DND-41 (cell line): Measurements from ENCODE around the gene ABHD6.
"Not testable (repeated sequence)": the region's sequence is repeated elsewhere in the genome, so short reads cannot be mapped to it uniquely, and the experiment has no call there.

ENCODE experiments used
- ATAC-seq: fragments of 200-7000 bp; cut with Tn5 transposase; 3 replicates; pipeline ENCODE4 v1.9.1; 2021; ENCODE audit warnings: low read depth; ENCODE audit not compliant: insufficient read depth
- DNase-seq: peaks from one replicate; pipeline ENCODE4 v3.0.0-alpha.2; 2020
- H2AFZ ChIP-seq: 2 replicates; pipeline ENCODE4 v1.6.0; 2012; ENCODE audit warnings: low read depth, low read length
- H3K27ac ChIP-seq: 2 replicates; pipeline ENCODE4 v1.5.1; 2012; ENCODE audit warnings: low read length, inconsistent platforms
- H3K27me3 ChIP-seq: fragments of 200-600 bp; sonication (generic); 2 replicates; pipeline ENCODE4 v1.6.0; 2012; ENCODE audit warnings: low read length, mild to moderate bottlenecking, inconsistent platforms; ENCODE audit not compliant: insufficient read depth, poor library complexity
- H3K36me3 ChIP-seq: 2 replicates; pipeline ENCODE4 v1.5.1; 2012; ENCODE audit warnings: low read length, inconsistent platforms; ENCODE audit not compliant: insufficient read depth
- H3K4me1 ChIP-seq: 2 replicates; pipeline ENCODE4 v1.5.1; 2012; ENCODE audit warnings: mild to moderate bottlenecking, low read length; ENCODE audit not compliant: insufficient read depth
- H3K4me2 ChIP-seq: 2 replicates; pipeline ENCODE4 v1.6.0; 2012; ENCODE audit warnings: mild to moderate bottlenecking, moderate library complexity, low read length, inconsistent platforms; ENCODE audit not compliant: insufficient read depth
- H3K4me3 ChIP-seq, 2 experiments: fragments of 200-600 bp in 1 of 2; shearing (Covaris generic) in 1 of 2; 2 replicates each; pipeline ENCODE4 v1.5.1; 2012 to 2016; ENCODE audit warnings: inconsistent platforms in 2 of 2, low read length in 2 of 2, mild to moderate bottlenecking in 2 of 2, low read depth in 1 of 2, moderate library complexity in 1 of 2
- H3K79me2 ChIP-seq: 2 replicates; pipeline ENCODE4 v1.6.0; 2012; ENCODE audit warnings: low read length, inconsistent platforms; ENCODE audit not compliant: insufficient read depth
- H3K9ac ChIP-seq: 2 replicates; pipeline ENCODE4 v1.6.0; 2012; ENCODE audit warnings: low read depth, mild to moderate bottlenecking, inconsistent platforms, low read length, moderate library complexity
- H3K9me3 ChIP-seq: 2 replicates; pipeline ENCODE4 v1.5.1; 2012; ENCODE audit warnings: low read length, moderate library complexity, mild to moderate bottlenecking, inconsistent platforms; ENCODE audit not compliant: insufficient read depth, severe bottlenecking
- H4K20me1 ChIP-seq: 2 replicates; pipeline ENCODE4 v1.6.0; 2012; ENCODE audit warnings: low read length; ENCODE audit not compliant: insufficient read depth
- CTCF ChIP-seq: IDR thresholded peaks from 2 replicates; pipeline ENCODE4 v1.5.1; 2012; ENCODE audit warnings: borderline replicate concordance, low read length, moderate library complexity, mild to moderate bottlenecking; ENCODE audit not compliant: poor library complexity, severe bottlenecking; ENCODE audit errors: extremely low read depth
- EZH2 ChIP-seq: IDR thresholded peaks from 3 replicates; pipeline ENCODE4 v1.6.1; 2012; ENCODE audit warnings: borderline replicate concordance, low read depth, mild to moderate bottlenecking, moderate library complexity, low read length, inconsistent platforms; ENCODE audit not compliant: severe bottlenecking

Gene ABHD6

DNA sequence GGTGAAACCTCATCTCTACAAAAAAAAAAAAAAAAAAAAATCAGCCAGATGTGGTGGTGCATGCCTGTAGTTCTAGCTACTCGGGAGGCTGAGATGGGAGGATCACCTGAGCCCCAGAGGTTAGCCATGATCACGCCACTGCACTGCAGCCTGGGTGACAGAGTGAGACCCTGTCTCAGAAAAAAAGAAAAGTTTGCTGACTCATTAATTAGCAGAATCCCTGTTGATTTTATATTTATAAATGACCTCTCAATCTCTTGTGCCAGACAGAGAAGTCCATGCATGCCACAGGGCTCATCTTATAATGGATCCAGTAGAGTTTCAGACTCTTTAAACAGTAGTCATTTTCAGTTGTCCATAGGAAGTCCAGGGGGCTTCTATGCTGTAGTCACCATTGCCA, 32.9 kb downstream of the ABHD6 start:
- Histone ChIP-seq H4K20me1 (no peaks in the 10 kb centered on the region), H3K27ac (no peak overlapping the region), H3K4me1 (no peaks in the 10 kb centered on the region), H2AFZ (no peak overlapping the region), H3K9me3 (no peaks in the 10 kb centered on the region), H3K4me3 (no peak overlapping the region), H3K4me2 (no peak overlapping the region), H3K27me3 (no peaks in the 10 kb centered on the region), H3K36me3 (no peaks in the 10 kb centered on the region), H3K79me2 (no peaks in the 10 kb centered on the region), H3K9ac (no peak overlapping the region)
- TF ChIP-seq EZH2 (no peak), CTCF (no peak)
- no peak for ATAC-seq
- no peak for DNase-seq

DNA sequence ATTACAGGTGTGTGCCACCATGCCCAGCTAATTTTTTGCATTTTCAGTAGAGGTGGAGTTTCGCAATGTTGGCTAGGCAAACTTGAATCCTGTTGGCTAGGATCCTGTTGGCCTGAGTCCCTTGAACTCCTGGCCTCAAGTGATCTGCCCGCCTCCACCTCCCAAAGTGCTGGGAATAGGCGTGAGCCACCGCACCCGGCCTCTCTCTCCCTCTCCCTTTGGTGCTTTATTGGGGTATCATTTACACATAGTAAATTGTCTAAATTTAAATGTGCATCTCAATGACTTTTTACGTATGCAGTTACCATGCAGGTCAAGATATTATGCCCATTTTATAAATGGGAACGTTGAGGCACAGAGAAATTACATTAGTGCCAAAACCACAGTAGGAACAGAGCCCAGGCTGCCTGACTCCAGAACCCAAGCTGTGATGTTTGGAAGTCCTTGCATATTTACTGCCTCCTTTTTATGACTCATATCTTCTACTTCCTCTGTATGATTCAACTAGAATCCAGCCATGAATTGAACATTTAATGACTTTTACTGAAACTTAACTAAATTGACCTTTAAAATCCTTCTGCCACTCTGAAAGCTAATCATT, 34.4 kb downstream of the ABHD6 start:
- H3K27ac ChIP-seq: no peak overlapping the region
- H3K4me3 ChIP-seq: no peak overlapping the region
- no peak for DNase-seq
- ATAC-seq: no peak
- H3K9me3 ChIP-seq: no peaks in the 10 kb centered on the region
- TF ChIP-seq CTCF: no peak
- H3K4me1 ChIP-seq: no peaks in the 10 kb centered on the region
- H3K9ac ChIP-seq: no peak overlapping the region
- H3K79me2 ChIP-seq: no peaks in the 10 kb centered on the region
- no peaks in the 10 kb centered on the region for H4K20me1 ChIP-seq
- H2AFZ ChIP-seq: no peak overlapping the region
- H3K27me3 ChIP-seq: no peaks in the 10 kb centered on the region
- H3K4me2 ChIP-seq: no peak overlapping the region
- H3K36me3 ChIP-seq: no peaks in the 10 kb centered on the region

GRCh38 chr3:58272891-58273290, 35.3 kb downstream of the ABHD6 start:
- Histone ChIP-seq H3K36me3 (no peaks in the 10 kb centered on the region), H4K20me1 (no peaks in the 10 kb centered on the region), H3K4me2 (no peak overlapping the region), H3K27me3 (no peaks in the 10 kb centered on the region), H2AFZ (no peak overlapping the region), H3K27ac (no peak overlapping the region), H3K4me1 (no peaks in the 10 kb centered on the region), H3K4me3 (no peak overlapping the region), H3K9ac (no peak overlapping the region), H3K79me2 (no peaks in the 10 kb centered on the region), H3K9me3 (no peaks in the 10 kb centered on the region)
- ATAC-seq: no peak
- DNase-seq: no peak
- TF ChIP-seq EZH2 (no peak), CTCF (no peak)

DNA sequence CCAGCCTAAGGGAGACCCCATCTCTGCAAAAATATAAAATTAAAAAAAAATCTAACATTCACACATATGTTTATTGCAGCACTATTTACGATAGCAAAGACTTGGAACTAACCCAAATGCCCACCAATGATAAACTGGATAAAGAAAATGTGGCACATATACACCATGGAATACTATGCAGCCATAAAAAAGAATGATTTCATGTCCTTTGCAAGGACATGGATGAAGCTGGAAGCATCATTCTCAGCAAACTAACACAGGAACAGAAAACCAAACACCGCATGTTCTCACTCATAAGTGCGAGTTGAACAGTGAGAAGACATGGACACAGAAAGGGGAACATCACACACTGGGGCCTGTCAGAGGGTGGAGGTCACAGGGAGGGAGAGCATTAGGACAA, 35.8 kb downstream of the ABHD6 start:
- not testable (repeated sequence) for H3K79me2 ChIP-seq, H3K9ac ChIP-seq, H3K27ac ChIP-seq, H3K27me3 ChIP-seq, H3K9me3 ChIP-seq, H3K4me2 ChIP-seq, H3K36me3 ChIP-seq, H2AFZ ChIP-seq, ATAC-seq, H3K4me1 ChIP-seq, H3K4me3 ChIP-seq, DNase-seq, H4K20me1 ChIP-seq
